ENCODE measurements around the gene NCAM1.

GRCh38 chr11:113197446-113197845, 236.2 kb downstream of the NCAM1 start:
- TF ChIP-seq EZH2 (IDR thresholded peaks at IDR 0.05; ENCODE audit: borderline replicate concordance, low read depth, low read length, severe bottlenecking) = no peak
- TF ChIP-seq CTCF (IDR thresholded peaks at IDR 0.05; ENCODE audit: borderline replicate concordance, extremely low read depth, low read length, poor library complexity, severe bottlenecking) = no peak
